GM23338 (cell line): ENCODE results near the gene GPRC5C.

ENCODE experiments used
- CREB1 ChIP-seq: fragments of 250-450 bp; sonication (Bioruptor Pico); IDR thresholded peaks from 2 replicates; pipeline ENCODE4 v1.5.0; 2020; ENCODE audit warnings: low read depth, mild to moderate bottlenecking, moderate library complexity
- EZH2 ChIP-seq: fragments of 200-600 bp; sonication (generic); IDR thresholded peaks from one replicate; pipeline ENCODE4 v1.8.0; 2017; ENCODE audit warnings: antibody characterized with exemption, mild to moderate bottlenecking, low read depth; ENCODE audit not compliant: unreplicated experiment
- EZH2phosphoT487 ChIP-seq: fragments of 200-600 bp; sonication (generic); IDR thresholded peaks from one replicate; pipeline ENCODE4 v1.8.1; 2018; ENCODE audit warnings: antibody characterized with exemption; ENCODE audit not compliant: unreplicated experiment
- JUNB ChIP-seq: IDR thresholded peaks from one replicate; pipeline ENCODE4 v1.6.1; 2016; ENCODE audit warnings: antibody characterized with exemption; ENCODE audit not compliant: unreplicated experiment
- NANOG ChIP-seq: IDR thresholded peaks from 2 replicates; pipeline ENCODE4 v1.6.1; 2016; ENCODE audit warnings: antibody characterized with exemption, borderline replicate concordance
- POLR2AphosphoS5 ChIP-seq: IDR thresholded peaks from 2 replicates; pipeline ENCODE4 v1.6.1; 2016; ENCODE audit warnings: antibody characterized with exemption, low read depth
- ZNF114 ChIP-seq: fragments of 250-450 bp; sonication (Bioruptor Pico); IDR thresholded peaks from 2 replicates; pipeline ENCODE4 v1.5.0; 2020; ENCODE audit warnings: mild to moderate bottlenecking, moderate library complexity
- ZNF331 ChIP-seq: fragments of 250-450 bp; sonication (Bioruptor Pico); IDR thresholded peaks from 2 replicates; pipeline ENCODE4 v1.5.0; 2020; ENCODE audit warnings: low read depth, mild to moderate bottlenecking, moderate library complexity
- TF ChIP-seq, protein P1 (sequence below), 2 experiments: fragments of 200-600 bp in 1 of 2; sonication (generic) in 1 of 2; conservative IDR thresholded peaks; 2 replicates each; pipeline versions ENCODE4 v1.5.1 to v1.6.1; 2016 to 2017; ENCODE audit warnings: antibody characterized with exemption in 2 of 2, low read depth in 2 of 2, mild to moderate bottlenecking in 2 of 2, moderate library complexity in 1 of 2
- TF ChIP-seq, protein P2 (sequence below): IDR thresholded peaks from one replicate; pipeline ENCODE4 v1.6.1; 2018; ENCODE audit warnings: antibody characterized with exemption; ENCODE audit not compliant: unreplicated experiment
- TF ChIP-seq, protein P3 (sequence below): fragments of 250-450 bp; sonication (Bioruptor Pico); IDR thresholded peaks from 2 replicates; pipeline ENCODE4 v1.5.0; 2020; ENCODE audit warnings: mild to moderate bottlenecking, moderate library complexity

DNA sequence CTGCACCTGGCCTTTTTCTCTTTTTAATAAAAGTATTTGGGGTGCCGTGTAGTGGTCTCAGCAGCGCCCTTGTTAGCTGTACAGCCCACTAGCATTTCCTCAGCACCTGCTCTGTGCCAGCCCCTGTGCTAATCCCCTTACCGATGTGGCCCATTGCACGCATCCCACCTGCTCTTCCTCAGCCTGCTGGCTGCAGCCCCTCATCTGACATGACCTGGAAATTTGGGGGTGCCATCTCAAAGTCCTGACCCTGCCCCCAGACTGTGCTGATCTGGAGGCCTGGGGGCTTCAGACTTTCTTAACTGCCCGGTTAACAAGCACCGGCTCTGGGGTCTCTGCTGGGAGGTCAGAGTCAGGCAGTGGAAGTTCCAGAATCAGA is 10.4 kb downstream of the GPRC5C start:
- TF ChIP-seq, protein P1, sequence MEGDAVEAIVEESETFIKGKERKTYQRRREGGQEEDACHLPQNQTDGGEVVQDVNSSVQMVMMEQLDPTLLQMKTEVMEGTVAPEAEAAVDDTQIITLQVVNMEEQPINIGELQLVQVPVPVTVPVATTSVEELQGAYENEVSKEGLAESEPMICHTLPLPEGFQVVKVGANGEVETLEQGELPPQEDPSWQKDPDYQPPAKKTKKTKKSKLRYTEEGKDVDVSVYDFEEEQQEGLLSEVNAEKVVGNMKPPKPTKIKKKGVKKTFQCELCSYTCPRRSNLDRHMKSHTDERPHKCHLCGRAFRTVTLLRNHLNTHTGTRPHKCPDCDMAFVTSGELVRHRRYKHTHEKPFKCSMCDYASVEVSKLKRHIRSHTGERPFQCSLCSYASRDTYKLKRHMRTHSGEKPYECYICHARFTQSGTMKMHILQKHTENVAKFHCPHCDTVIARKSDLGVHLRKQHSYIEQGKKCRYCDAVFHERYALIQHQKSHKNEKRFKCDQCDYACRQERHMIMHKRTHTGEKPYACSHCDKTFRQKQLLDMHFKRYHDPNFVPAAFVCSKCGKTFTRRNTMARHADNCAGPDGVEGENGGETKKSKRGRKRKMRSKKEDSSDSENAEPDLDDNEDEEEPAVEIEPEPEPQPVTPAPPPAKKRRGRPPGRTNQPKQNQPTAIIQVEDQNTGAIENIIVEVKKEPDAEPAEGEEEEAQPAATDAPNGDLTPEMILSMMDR (conservative IDR thresholded peaks at IDR 0.05; ENCODE audit: low read depth in 2 of 2): no peak
- TF ChIP-seq CREB1 (CRISPR knock-in tag) (no peak), POLR2AphosphoS5 (no peak), EZH2 (no peak), JUNB (no peak), EZH2phosphoT487 (no peak), ZNF331 (no peak), ZNF114 (CRISPR knock-in tag) (no peak), NANOG (no peak)
- TF ChIP-seq, protein P2, sequence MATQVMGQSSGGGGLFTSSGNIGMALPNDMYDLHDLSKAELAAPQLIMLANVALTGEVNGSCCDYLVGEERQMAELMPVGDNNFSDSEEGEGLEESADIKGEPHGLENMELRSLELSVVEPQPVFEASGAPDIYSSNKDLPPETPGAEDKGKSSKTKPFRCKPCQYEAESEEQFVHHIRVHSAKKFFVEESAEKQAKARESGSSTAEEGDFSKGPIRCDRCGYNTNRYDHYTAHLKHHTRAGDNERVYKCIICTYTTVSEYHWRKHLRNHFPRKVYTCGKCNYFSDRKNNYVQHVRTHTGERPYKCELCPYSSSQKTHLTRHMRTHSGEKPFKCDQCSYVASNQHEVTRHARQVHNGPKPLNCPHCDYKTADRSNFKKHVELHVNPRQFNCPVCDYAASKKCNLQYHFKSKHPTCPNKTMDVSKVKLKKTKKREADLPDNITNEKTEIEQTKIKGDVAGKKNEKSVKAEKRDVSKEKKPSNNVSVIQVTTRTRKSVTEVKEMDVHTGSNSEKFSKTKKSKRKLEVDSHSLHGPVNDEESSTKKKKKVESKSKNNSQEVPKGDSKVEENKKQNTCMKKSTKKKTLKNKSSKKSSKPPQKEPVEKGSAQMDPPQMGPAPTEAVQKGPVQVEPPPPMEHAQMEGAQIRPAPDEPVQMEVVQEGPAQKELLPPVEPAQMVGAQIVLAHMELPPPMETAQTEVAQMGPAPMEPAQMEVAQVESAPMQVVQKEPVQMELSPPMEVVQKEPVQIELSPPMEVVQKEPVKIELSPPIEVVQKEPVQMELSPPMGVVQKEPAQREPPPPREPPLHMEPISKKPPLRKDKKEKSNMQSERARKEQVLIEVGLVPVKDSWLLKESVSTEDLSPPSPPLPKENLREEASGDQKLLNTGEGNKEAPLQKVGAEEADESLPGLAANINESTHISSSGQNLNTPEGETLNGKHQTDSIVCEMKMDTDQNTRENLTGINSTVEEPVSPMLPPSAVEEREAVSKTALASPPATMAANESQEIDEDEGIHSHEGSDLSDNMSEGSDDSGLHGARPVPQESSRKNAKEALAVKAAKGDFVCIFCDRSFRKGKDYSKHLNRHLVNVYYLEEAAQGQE: no peak
- TF ChIP-seq, protein P3, sequence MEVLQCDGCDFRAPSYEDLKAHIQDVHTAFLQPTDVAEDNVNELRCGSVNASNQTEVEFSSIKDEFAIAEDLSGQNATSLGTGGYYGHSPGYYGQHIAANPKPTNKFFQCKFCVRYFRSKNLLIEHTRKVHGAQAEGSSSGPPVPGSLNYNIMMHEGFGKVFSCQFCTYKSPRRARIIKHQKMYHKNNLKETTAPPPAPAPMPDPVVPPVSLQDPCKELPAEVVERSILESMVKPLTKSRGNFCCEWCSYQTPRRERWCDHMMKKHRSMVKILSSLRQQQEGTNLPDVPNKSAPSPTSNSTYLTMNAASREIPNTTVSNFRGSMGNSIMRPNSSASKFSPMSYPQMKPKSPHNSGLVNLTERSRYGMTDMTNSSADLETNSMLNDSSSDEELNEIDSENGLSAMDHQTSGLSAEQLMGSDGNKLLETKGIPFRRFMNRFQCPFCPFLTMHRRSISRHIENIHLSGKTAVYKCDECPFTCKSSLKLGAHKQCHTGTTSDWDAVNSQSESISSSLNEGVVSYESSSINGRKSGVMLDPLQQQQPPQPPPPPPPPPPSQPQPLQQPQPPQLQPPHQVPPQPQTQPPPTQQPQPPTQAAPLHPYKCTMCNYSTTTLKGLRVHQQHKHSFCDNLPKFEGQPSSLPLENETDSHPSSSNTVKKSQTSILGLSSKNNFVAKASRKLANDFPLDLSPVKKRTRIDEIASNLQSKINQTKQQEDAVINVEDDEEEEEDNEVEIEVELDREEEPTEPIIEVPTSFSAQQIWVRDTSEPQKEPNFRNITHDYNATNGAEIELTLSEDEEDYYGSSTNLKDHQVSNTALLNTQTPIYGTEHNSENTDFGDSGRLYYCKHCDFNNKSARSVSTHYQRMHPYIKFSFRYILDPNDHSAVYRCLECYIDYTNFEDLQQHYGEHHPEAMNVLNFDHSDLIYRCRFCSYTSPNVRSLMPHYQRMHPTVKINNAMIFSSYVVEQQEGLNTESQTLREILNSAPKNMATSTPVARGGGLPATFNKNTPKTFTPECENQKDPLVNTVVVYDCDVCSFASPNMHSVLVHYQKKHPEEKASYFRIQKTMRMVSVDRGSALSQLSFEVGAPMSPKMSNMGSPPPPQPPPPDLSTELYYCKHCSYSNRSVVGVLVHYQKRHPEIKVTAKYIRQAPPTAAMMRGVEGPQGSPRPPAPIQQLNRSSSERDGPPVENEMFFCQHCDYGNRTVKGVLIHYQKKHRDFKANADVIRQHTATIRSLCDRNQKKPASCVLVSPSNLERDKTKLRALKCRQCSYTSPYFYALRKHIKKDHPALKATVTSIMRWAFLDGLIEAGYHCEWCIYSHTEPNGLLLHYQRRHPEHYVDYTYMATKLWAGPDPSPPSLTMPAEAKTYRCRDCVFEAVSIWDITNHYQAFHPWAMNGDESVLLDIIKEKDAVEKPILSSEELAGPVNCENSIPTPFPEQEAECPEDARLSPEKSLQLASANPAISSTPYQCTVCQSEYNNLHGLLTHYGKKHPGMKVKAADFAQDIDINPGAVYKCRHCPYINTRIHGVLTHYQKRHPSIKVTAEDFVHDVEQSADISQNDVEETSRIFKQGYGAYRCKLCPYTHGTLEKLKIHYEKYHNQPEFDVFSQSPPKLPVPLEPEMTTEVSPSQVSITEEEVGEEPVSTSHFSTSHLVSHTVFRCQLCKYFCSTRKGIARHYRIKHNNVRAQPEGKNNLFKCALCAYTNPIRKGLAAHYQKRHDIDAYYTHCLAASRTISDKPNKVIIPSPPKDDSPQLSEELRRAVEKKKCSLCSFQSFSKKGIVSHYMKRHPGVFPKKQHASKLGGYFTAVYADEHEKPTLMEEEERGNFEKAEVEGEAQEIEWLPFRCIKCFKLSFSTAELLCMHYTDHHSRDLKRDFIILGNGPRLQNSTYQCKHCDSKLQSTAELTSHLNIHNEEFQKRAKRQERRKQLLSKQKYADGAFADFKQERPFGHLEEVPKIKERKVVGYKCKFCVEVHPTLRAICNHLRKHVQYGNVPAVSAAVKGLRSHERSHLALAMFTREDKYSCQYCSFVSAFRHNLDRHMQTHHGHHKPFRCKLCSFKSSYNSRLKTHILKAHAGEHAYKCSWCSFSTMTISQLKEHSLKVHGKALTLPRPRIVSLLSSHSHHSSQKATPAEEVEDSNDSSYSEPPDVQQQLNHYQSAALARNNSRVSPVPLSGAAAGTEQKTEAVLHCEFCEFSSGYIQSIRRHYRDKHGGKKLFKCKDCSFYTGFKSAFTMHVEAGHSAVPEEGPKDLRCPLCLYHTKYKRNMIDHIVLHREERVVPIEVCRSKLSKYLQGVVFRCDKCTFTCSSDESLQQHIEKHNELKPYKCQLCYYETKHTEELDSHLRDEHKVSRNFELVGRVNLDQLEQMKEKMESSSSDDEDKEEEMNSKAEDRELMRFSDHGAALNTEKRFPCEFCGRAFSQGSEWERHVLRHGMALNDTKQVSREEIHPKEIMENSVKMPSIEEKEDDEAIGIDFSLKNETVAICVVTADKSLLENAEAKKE: no peak
